Testis (tissue), 2 donors: ENCODE data around the gene VENTX.

Source experiments
- CTCF ChIP-seq, 3 experiments: fragments of 450-650 bp in 2 of 3; fragments of 200-600 bp in 1 of 3; sonication (generic) in 1 of 3; IDR thresholded peaks; one replicate each; pipeline ENCODE4 v1.5.1; 2016 to 2019; ENCODE audit warnings: antibody characterized with exemption in 3 of 3, mild to moderate bottlenecking in 2 of 3, moderate library complexity in 1 of 3
- POLR2A ChIP-seq: fragments of 450-650 bp; IDR thresholded peaks from one replicate; pipeline ENCODE4 v1.6.1; 2017; ENCODE audit warnings: antibody characterized with exemption, mild to moderate bottlenecking, moderate library complexity

GRCh38 chr10:133251388-133252222 is 13.9 kb downstream of the VENTX start:
- TF ChIP-seq CTCF (IDR thresholded peaks at IDR 0.05) (no peak), POLR2A (no peak)
